HepG2 (cell line): Measurements from ENCODE around the gene SLC16A11. TPM values are rescaled to one million over a fixed set of nuclear protein-coding genes. Genes with fewer than 3 reads are reported as not detected.
A peak's percentile ranks its signal among the peaks of the same experiment; 100 is the strongest.

Source experiments
- GATAD1 ChIP-seq: IDR thresholded peaks from 2 replicates; pipeline ENCODE4 v1.6.1; 2016; ENCODE audit warnings: missing genetic modification reagents, missing compliant biosample characterization
- HNRNPUL1 ChIP-seq: fragments of 200-400 bp; formaldehyde crosslinking; IDR thresholded peaks from 2 replicates; pipeline ENCODE4 v1.6.1; 2017; ENCODE audit warnings: low read depth, mild to moderate bottlenecking, low read length, moderate library complexity
- KLF13 ChIP-seq: sonication (generic); formaldehyde crosslinking; IDR thresholded peaks from 2 replicates; pipeline ENCODE4 v1.4.0; 2020; ENCODE audit warnings: mild to moderate bottlenecking, missing genetic modification reagents
- MAF1 ChIP-seq: sonication (generic); formaldehyde crosslinking; IDR thresholded peaks from 2 replicates; pipeline ENCODE4 v1.5.0; 2020; ENCODE audit warnings: missing genetic modification reagents, borderline replicate concordance
- NBN ChIP-seq: fragments of 450-650 bp; conservative IDR thresholded peaks from 2 replicates; pipeline ENCODE4 v1.6.1; 2017
- PPARG ChIP-seq: conservative IDR thresholded peaks from 2 replicates; pipeline ENCODE4 v1.6.1; 2016; ENCODE audit warnings: missing biosample characterization, missing genetic modification reagents
- RBFOX2 ChIP-seq: fragments of 200-400 bp; formaldehyde crosslinking; IDR thresholded peaks from 2 replicates; pipeline ENCODE4 v1.6.1; 2017; ENCODE audit warnings: low read depth, mild to moderate bottlenecking, low read length
- REXO4 ChIP-seq: sonication (generic); formaldehyde crosslinking; IDR thresholded peaks from 2 replicates; pipeline ENCODE4 v1.8.0; 2022; ENCODE audit warnings: missing genetic modification reagents, mild to moderate bottlenecking, borderline replicate concordance
- SKI ChIP-seq: fragments of 450-650 bp; IDR thresholded peaks from one replicate; pipeline ENCODE4 v1.6.1; 2018; ENCODE audit warnings: mild to moderate bottlenecking; ENCODE audit not compliant: partially characterized antibody
- THAP11 ChIP-seq: IDR thresholded peaks from 2 replicates; pipeline ENCODE4 v1.6.1; 2016; ENCODE audit warnings: missing biosample characterization, missing genetic modification reagents
- ZIK1 ChIP-seq: sonication (generic); formaldehyde crosslinking; IDR thresholded peaks from 2 replicates; pipeline ENCODE4 v1.5.0; 2020; ENCODE audit warnings: mild to moderate bottlenecking, low read depth, missing genetic modification reagents, borderline replicate concordance
- ZMAT3 ChIP-seq: sonication (generic); formaldehyde crosslinking; conservative IDR thresholded peaks from 2 replicates; pipeline ENCODE4 v1.7.0; 2021; ENCODE audit warnings: missing genetic modification reagents
- ZNF329 ChIP-seq: sonication (generic); formaldehyde crosslinking; IDR thresholded peaks from 2 replicates; pipeline ENCODE4 v1.9.0; 2021; ENCODE audit warnings: low read depth, mild to moderate bottlenecking, missing genetic modification reagents
- ZNF333 ChIP-seq: sonication (generic); formaldehyde crosslinking; IDR thresholded peaks from 2 replicates; pipeline ENCODE4 v1.4.0; 2020; ENCODE audit warnings: mild to moderate bottlenecking, missing genetic modification reagents, borderline replicate concordance
- polyA plus RNA-seq, 8 experiments: library from polyadenylated mRNA; depleted of rRNA in 3 of 8; stranded (reverse) in 7 of 8; unstranded in 1 of 8; fragments of >200 nt; fragmentation: Illumina TruSeq in 4 of 8; extraction: Trizol in 4 of 8; gene quantifications; 2 replicates each; pipeline versions ENCODE4 v1.2.1 to v1.2.3, GENCODE V29; 2011 to 2016; ENCODE audit warnings: low read depth in 4 of 8, missing spikeins in 1 of 8, mixed read lengths in 1 of 8; ENCODE audit not compliant: insufficient read depth in 1 of 8
- total RNA-seq, 5 experiments: library from RNA; depleted of rRNA; stranded (reverse); fragments of >200 nt; fragmentation: Illumina TruSeq; extraction: Trizol; gene quantifications; 2 replicates each; pipeline ENCODE4 v1.2.3, GENCODE V29; 2016; ENCODE audit warnings: low read depth in 1 of 5
- TF ChIP-seq, protein P1 (sequence below): sonication (generic); formaldehyde crosslinking; IDR thresholded peaks from 2 replicates; pipeline ENCODE4 v1.5.1; 2020; ENCODE audit warnings: mild to moderate bottlenecking, missing genetic modification reagents, borderline replicate concordance
- TF ChIP-seq, protein P2 (sequence below): sonication (generic); formaldehyde crosslinking; IDR thresholded peaks from 2 replicates; pipeline ENCODE4 v1.4.0; 2020; ENCODE audit warnings: missing genetic modification reagents, borderline replicate concordance
- TF ChIP-seq, protein P3 (sequence below): fragments of 450-650 bp; IDR thresholded peaks from 2 replicates; pipeline ENCODE4 v1.6.1; 2017
- TF ChIP-seq, protein P4 (sequence below): sonication (generic); formaldehyde crosslinking; IDR thresholded peaks from 2 replicates; pipeline ENCODE4 v1.8.0; 2022; ENCODE audit warnings: mild to moderate bottlenecking, missing genetic modification reagents, moderate library complexity

The SLC16A11 gene
- total and polyA plus RNA-seq, 2 of the 13 experiments (the other 11 are each of a cell fraction or from before 2014, with no cell fraction given), result not detected

DNA sequence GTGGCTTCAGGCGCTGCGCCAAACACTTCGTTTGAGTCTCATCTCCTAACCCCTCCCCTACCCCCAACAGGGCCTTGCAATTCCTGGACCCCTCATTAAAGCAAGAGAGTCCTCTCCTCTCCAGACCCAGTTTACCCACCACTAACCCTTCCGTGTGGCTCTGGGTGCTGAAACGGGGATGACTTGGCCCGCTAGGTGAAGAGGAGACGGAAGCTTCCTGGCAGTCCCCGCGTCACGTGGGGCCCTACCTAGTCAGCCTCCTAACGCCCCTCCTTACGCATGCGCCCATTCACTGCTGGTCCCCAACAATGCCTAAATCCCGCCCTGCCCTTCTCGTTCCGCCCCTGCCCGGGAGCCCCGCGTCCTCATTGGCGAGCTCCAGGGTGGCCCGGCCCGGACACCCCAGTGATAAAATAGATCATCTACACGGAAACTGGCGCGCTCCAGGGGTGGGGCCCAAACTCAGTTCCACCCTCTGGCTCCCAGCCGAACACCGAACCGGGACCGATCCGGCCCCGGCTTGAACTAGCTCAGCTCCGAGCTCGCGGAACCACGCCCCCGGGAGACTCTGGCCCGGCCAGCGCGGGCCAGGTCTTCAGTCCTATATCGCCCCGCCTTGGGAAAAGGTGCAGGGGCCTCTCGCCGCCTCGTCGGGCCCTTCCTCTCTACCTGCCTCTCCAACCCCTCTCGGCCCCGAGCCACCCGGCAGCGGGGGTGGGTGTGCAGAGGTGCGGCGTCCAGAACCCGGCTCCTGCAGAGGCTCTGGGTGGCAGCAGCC lies 8.1 kb downstream of the SLC16A11 start, which contains the start of gene SLC16A13 (continued):
- TF ChIP-seq, protein P1, sequence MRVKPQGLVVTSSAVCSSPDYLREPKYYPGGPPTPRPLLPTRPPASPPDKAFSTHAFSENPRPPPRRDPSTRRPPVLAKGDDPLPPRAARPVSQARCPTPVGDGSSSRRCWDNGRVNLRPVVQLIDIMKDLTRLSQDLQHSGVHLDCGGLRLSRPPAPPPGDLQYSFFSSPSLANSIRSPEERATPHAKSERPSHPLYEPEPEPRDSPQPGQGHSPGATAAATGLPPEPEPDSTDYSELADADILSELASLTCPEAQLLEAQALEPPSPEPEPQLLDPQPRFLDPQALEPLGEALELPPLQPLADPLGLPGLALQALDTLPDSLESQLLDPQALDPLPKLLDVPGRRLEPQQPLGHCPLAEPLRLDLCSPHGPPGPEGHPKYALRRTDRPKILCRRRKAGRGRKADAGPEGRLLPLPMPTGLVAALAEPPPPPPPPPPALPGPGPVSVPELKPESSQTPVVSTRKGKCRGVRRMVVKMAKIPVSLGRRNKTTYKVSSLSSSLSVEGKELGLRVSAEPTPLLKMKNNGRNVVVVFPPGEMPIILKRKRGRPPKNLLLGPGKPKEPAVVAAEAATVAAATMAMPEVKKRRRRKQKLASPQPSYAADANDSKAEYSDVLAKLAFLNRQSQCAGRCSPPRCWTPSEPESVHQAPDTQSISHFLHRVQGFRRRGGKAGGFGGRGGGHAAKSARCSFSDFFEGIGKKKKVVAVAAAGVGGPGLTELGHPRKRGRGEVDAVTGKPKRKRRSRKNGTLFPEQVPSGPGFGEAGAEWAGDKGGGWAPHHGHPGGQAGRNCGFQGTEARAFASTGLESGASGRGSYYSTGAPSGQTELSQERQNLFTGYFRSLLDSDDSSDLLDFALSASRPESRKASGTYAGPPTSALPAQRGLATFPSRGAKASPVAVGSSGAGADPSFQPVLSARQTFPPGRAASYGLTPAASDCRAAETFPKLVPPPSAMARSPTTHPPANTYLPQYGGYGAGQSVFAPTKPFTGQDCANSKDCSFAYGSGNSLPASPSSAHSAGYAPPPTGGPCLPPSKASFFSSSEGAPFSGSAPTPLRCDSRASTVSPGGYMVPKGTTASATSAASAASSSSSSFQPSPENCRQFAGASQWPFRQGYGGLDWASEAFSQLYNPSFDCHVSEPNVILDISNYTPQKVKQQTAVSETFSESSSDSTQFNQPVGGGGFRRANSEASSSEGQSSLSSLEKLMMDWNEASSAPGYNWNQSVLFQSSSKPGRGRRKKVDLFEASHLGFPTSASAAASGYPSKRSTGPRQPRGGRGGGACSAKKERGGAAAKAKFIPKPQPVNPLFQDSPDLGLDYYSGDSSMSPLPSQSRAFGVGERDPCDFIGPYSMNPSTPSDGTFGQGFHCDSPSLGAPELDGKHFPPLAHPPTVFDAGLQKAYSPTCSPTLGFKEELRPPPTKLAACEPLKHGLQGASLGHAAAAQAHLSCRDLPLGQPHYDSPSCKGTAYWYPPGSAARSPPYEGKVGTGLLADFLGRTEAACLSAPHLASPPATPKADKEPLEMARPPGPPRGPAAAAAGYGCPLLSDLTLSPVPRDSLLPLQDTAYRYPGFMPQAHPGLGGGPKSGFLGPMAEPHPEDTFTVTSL (CRISPR knock-in tag), result no peak
- TF ChIP-seq RBFOX2 (peak; percentile 90), THAP11 (CRISPR knock-in tag) (peak; percentile 79), MAF1 (CRISPR knock-in tag) (peak; percentile 43; the same call in 1 of the 2 replicates), ZMAT3 (CRISPR knock-in tag) (no peak), SKI (no peak), PPARG (CRISPR knock-in tag) (no peak; the same call in 1 of the 2 replicates), GATAD1 (CRISPR knock-in tag) (peak; percentile 62), KLF13 (CRISPR knock-in tag) (no peak), ZNF329 (peak; percentile 58; the same call in 1 of the 2 replicates), ZNF333 (CRISPR knock-in tag) (0 out of 2 replicates have a peak, but pooled peaks have one; percentile 10), ZIK1 (CRISPR knock-in tag) (no peak), HNRNPUL1 (no peak), REXO4 (CRISPR knock-in tag) (no peak), NBN (no peak)
- TF ChIP-seq, protein P2, sequence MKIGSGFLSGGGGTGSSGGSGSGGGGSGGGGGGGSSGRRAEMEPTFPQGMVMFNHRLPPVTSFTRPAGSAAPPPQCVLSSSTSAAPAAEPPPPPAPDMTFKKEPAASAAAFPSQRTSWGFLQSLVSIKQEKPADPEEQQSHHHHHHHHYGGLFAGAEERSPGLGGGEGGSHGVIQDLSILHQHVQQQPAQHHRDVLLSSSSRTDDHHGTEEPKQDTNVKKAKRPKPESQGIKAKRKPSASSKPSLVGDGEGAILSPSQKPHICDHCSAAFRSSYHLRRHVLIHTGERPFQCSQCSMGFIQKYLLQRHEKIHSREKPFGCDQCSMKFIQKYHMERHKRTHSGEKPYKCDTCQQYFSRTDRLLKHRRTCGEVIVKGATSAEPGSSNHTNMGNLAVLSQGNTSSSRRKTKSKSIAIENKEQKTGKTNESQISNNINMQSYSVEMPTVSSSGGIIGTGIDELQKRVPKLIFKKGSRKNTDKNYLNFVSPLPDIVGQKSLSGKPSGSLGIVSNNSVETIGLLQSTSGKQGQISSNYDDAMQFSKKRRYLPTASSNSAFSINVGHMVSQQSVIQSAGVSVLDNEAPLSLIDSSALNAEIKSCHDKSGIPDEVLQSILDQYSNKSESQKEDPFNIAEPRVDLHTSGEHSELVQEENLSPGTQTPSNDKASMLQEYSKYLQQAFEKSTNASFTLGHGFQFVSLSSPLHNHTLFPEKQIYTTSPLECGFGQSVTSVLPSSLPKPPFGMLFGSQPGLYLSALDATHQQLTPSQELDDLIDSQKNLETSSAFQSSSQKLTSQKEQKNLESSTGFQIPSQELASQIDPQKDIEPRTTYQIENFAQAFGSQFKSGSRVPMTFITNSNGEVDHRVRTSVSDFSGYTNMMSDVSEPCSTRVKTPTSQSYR (CRISPR knock-in tag), result no peak; the same call in 1 of the 2 replicates
- TF ChIP-seq, protein P3, sequence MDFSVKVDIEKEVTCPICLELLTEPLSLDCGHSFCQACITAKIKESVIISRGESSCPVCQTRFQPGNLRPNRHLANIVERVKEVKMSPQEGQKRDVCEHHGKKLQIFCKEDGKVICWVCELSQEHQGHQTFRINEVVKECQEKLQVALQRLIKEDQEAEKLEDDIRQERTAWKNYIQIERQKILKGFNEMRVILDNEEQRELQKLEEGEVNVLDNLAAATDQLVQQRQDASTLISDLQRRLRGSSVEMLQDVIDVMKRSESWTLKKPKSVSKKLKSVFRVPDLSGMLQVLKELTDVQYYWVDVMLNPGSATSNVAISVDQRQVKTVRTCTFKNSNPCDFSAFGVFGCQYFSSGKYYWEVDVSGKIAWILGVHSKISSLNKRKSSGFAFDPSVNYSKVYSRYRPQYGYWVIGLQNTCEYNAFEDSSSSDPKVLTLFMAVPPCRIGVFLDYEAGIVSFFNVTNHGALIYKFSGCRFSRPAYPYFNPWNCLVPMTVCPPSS, result no peak
- TF ChIP-seq, protein P4, sequence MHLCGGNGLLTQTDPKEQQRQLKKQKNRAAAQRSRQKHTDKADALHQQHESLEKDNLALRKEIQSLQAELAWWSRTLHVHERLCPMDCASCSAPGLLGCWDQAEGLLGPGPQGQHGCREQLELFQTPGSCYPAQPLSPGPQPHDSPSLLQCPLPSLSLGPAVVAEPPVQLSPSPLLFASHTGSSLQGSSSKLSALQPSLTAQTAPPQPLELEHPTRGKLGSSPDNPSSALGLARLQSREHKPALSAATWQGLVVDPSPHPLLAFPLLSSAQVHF (CRISPR knock-in tag), result 0 out of 2 replicates have a peak, but pooled peaks have one; percentile 46
